HG03571 (cell line): Measurements from ENCODE around the gene RAB21.
"Not testable (repeated sequence)": the region's sequence is repeated elsewhere in the genome, so short reads cannot be mapped to it uniquely, and the experiment has no call there.

Experiments
- ATAC-seq: cut with Tn5 transposase; IDR thresholded peaks from one replicate; pipeline ENCODE4 v1.9.1; 2021; ENCODE audit not compliant: unreplicated experiment

RAB21 gene

GRCh38 chr12:71795901-71796300 lies 41.2 kb downstream of the RAB21 start:
- ATAC-seq: no peak

DNA sequence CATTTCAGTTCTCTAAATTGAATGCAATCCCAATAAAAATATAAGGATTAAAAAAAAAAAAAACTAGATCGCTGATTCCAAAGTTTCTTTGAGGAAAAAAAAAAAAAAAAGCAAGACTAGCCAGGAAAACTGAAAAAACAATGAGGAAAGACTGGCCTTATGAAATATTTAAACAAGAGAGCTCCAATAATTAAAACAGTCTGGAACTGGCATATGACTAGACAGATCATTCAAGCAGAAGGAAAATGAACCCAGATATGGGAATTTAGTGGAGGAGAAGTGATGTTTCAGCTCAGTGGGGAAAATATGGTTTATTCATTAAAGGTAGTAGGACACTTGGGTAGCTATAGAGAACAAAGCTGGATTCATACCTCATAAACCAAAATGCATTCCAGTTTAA lies 42.9 kb downstream of the RAB21 start:
- no peak for ATAC-seq

- no peak for ATAC-seq
These were observed 44.4 kb downstream of the RAB21 start for GRCh38 chr12:71799106-71799505.

- no peak for ATAC-seq
These were observed 45.5 kb downstream of the RAB21 start for GRCh38 chr12:71800177-71800576.

DNA sequence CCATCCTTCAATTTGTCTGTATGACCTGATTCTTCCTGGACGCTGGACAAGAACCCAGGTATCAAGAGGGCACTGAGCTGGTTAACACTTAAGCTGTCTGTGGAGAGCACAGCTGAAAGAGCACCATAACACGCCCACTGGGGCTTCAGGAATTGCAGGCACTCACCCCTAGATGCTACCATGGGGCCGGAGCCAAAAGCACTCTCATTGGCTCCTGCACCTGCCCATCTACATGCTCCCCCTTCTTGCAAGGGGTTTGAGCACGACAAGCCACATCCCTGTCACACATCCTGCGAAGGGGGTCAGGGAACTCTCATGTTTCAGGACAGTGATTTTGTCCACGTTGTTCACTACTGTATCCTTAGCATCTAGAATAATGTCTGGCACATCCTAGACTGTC lies 49.8 kb downstream of the RAB21 start:
- ATAC-seq: no peak

DNA sequence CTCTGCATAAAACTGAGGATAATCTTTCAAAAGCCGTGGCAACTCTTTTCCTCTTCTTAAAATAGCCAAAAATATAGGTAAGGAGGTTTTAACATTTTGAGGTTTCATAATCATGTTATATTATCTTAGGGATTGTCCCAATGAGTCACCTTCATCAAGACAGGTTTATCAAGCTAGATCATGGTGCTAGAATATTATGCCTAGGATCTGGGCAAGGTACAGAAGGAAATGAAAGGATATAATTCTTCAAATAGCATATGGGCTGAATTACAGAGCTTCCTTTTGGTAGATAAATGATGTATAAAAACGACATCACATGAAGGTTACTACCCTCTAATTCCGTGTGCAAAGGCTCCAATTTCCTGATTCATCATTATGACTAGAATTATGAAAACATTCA lies 56.3 kb downstream of the RAB21 start:
- ATAC-seq: no peak

- ATAC-seq: not testable (repeated sequence)
These were observed 60.6 kb downstream of the RAB21 start for GRCh38 chr12:71815242-71815641.

GRCh38 chr12:71822088-71822487 lies 67.4 kb downstream of the RAB21 start:
- not testable (repeated sequence) for ATAC-seq

GRCh38 chr12:71828813-71829212 lies 74.2 kb downstream of the RAB21 start:
- ATAC-seq: no peak

- ATAC-seq: no peak
These were observed 82.7 kb downstream of the RAB21 start for GRCh38 chr12:71837356-71837755.

DNA sequence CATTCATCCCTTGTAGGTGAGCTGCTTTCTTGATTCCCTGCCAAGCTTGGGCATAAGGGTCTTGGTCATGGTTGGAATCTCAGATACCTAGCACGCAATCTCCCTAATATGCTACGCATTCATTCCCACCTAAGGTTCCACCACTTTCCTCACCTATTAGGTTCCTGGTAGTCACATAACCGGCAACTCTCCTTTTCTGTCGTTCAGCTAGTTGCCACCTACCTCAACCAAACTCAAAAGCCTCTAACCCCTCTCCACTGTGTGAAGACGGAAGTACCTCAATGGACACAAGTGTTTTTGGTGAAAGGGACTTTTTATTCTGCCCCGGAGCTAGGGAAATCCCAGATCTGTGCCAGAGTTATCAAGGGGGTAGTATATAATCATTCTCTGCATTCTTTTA lies 83.6 kb downstream of the RAB21 start:
- ATAC-seq: no peak

GRCh38 chr12:71838676-71839075 lies 84.0 kb downstream of the RAB21 start:
- no peak for ATAC-seq

GRCh38 chr12:71840231-71840847 lies 85.7 kb downstream of the RAB21 start:
- peak; percentile 14 for ATAC-seq

- ATAC-seq: no peak
These were observed 91.8 kb downstream of the RAB21 start for GRCh38 chr12:71846322-71846940.

DNA sequence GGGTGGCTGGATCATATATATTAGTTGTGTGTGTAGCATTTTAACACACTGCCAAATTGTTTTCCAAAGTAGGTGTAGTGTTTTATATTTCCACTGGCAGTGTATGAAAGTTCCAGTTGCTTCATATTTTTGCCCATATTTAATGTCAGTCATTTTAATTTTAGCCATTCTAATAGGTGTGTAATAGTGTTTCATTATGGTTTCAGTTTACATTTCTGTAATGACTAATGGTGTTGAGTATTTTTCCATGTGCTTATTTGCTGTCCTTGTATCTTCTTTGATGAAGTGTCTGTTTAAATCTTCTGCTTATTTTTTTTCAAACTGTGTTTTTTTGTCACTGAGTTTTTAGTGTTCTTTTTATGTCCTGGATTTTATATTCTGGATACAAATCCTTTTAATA lies 93.5 kb downstream of the RAB21 start:
- no peak for ATAC-seq

- no peak for ATAC-seq
These were observed 94.6 kb downstream of the RAB21 start for GRCh38 chr12:71849109-71849851.
